Left cardiac atrium (tissue), 4 donors: ENCODE results near the gene ADGRG1. TPM values are rescaled to one million over a fixed set of nuclear protein-coding genes. Genes with fewer than 3 reads are reported as not detected.

Source experiments
- ATAC-seq, 2 donors: fragments of 200-7000 bp; cut with Tn5 transposase; one replicate each; pipeline ENCODE4 v1.9.1; 2020; ENCODE audit warnings: mild to moderate bottlenecking in 2 of 2, moderate library complexity in 2 of 2
- DNase-seq: peaks from one replicate; pipeline ENCODE4 v3.0.0-alpha.2; 2020
- intact Hi-C, 2 donors: fragments of 100-400 bp; cut with DNase I; formaldehyde crosslinking; loops; one replicate each; pipeline versions ENCODE4 v1.14.1 to v1.15.1; 2022 to 2023
- total RNA-seq, 2 donors: library from RNA; stranded (reverse); fragmentation: NEBNext Ultra II Directional; extraction: Animal tissue kit (Norgen Biotek cat#: 25700); gene quantifications; one replicate each; pipeline ENCODE4 v1.2.1, GENCODE V29; 2021
- donor health status: DM: no; HTN: yes; CAD: no.
- donor health status: DM: no; HTN: yes; CAD: no; lungs with severe emphysema.
- donor health status: DM: yes; HTN: yes; CAD: no.
- donor health status: Dilated cardiomyopathy.

Gene ADGRG1
- total RNA-seq, 2 donors from 2014 or later = 22.9 to 41.9 TPM

- no peak for ATAC-seq
- intact Hi-C loops = loop anchor here in 1 of 2 donors (5.0 kb wide), 1 partner anchor 44 kb away; no protein-coding TSS in a partner anchor
- no peak for DNase-seq
Observed at GRCh38 chr16:57603115-57604024, 25.1 kb upstream of the ADGRG1 start.

- no peak for ATAC-seq
- intact Hi-C loops = loop anchor here in 1 of 2 donors (5.0 kb wide), 1 partner anchor 43 kb away; no protein-coding TSS in a partner anchor
- DNase-seq = no peak
Observed at GRCh38 chr16:57604177-57604576, 24.3 kb upstream of the ADGRG1 start.

- no peak for ATAC-seq
Observed at GRCh38 chr16:57606147-57606846, 22.1 kb upstream of the ADGRG1 start.

GRCh38 chr16:57606847-57607501, 21.5 kb upstream of the ADGRG1 start:
- DNase-seq = no peak
- no peak for ATAC-seq
- intact Hi-C loops = no loop called here

More at GRCh38 chr16:57606147-57606846, 22.1 kb upstream of the ADGRG1 start:
- no peak for DNase-seq
- intact Hi-C loops = no loop called here

- no peak for ATAC-seq
- intact Hi-C loops = no loop called here
- DNase-seq = no peak
Observed at GRCh38 chr16:57607676-57608461, 20.6 kb upstream of the ADGRG1 start.

GRCh38 chr16:57608462-57609113, 19.8 kb upstream of the ADGRG1 start:
- DNase-seq (no peak), ATAC-seq (no peak)
- intact Hi-C loops = no loop called here

GRCh38 chr16:57609541-57610401, 18.7 kb upstream of the ADGRG1 start:
- DNase-seq (no peak), ATAC-seq (peak; percentile 86 to 87)
- intact Hi-C loops = no loop called here

- DNase-seq (no peak), ATAC-seq (no peak)
- intact Hi-C loops = no loop called here
Observed at GRCh38 chr16:57610611-57611010, 17.8 kb upstream of the ADGRG1 start.

GRCh38 chr16:57611181-57611580, 17.2 kb upstream of the ADGRG1 start:
- no peak for ATAC-seq
- DNase-seq = no peak
- intact Hi-C loops = no loop called here

- no peak for ATAC-seq
- no peak for DNase-seq
- intact Hi-C loops = no loop called here
Observed at GRCh38 chr16:57611706-57612105, 16.7 kb upstream of the ADGRG1 start.

- DNase-seq = no peak
Observed at GRCh38 chr16:57612494-57612893, 15.9 kb upstream of the ADGRG1 start.

GRCh38 chr16:57613514-57613913, 14.9 kb upstream of the ADGRG1 start:
- ATAC-seq (no peak), DNase-seq (no peak)
- intact Hi-C loops = no loop called here

More at GRCh38 chr16:57612494-57612893, 15.9 kb upstream of the ADGRG1 start:
- intact Hi-C loops = no loop called here
- ATAC-seq = no peak

- ATAC-seq = no peak
- intact Hi-C loops = no loop called here
- no peak for DNase-seq
Observed at GRCh38 chr16:57614536-57614935, 13.9 kb upstream of the ADGRG1 start.

- intact Hi-C loops = no loop called here
- ATAC-seq = no peak
- no peak for DNase-seq
Observed at GRCh38 chr16:57614944-57615343, 13.5 kb upstream of the ADGRG1 start.

- intact Hi-C loops = no loop called here
- peak; percentile 1 for DNase-seq
- ATAC-seq = no peak
Observed at GRCh38 chr16:57615813-57616212, 12.6 kb upstream of the ADGRG1 start.

GRCh38 chr16:57616241-57616640, 12.2 kb upstream of the ADGRG1 start:
- no peak for ATAC-seq
- intact Hi-C loops = no loop called here
- DNase-seq = peak; percentile 5

GRCh38 chr16:57616876-57617275, 11.6 kb upstream of the ADGRG1 start:
- peak in 1 of 2 donors; percentile 25 for ATAC-seq
- intact Hi-C loops = no loop called here
- DNase-seq = peak; percentile 51
